ENCODE data around the gene LIM2.

Gene LIM2

GRCh38 chr19:51338563-51339312, 49.0 kb downstream of the LIM2 start:
- peak; percentile 66 for DNase-seq

- no peak for DNase-seq
Observed at GRCh38 chr19:51337861-51338562, 49.8 kb downstream of the LIM2 start.

GRCh38 chr19:51337141-51337860, 50.5 kb downstream of the LIM2 start:
- no peak for DNase-seq

GRCh38 chr19:51333836-51334460, 53.8 kb downstream of the LIM2 start:
- no peak for DNase-seq

- DNase-seq: no peak
Observed at GRCh38 chr19:51331716-51332115, 56.1 kb downstream of the LIM2 start.

- no peak for DNase-seq
Observed at GRCh38 chr19:51331193-51331592, 56.6 kb downstream of the LIM2 start.

- DNase-seq: no peak
Observed at GRCh38 chr19:51330366-51330765, 57.4 kb downstream of the LIM2 start.
